WTC11 (cell line): ENCODE measurements around the gene PAIP1.

Source experiments
- ESRRA ChIP-seq: sonication (generic); formaldehyde crosslinking; IDR thresholded peaks from 2 replicates; pipeline ENCODE4 v1.8.1; 2022; ENCODE audit warnings: mild to moderate bottlenecking, missing genetic modification reagents, borderline replicate concordance
- MYBL2 ChIP-seq: sonication (generic); formaldehyde crosslinking; IDR thresholded peaks from 2 replicates; pipeline ENCODE4 v1.8.1; 2023; ENCODE audit warnings: mild to moderate bottlenecking, moderate library complexity, missing genetic modification reagents
- SP1 ChIP-seq: sonication (generic); formaldehyde crosslinking; conservative IDR thresholded peaks from 2 replicates; pipeline ENCODE4 v1.8.1; 2022; ENCODE audit warnings: missing genetic modification reagents
- TF ChIP-seq, protein P1 (sequence below): fragments of 200-600 bp; IDR thresholded peaks from 2 replicates; pipeline ENCODE4 v1.8.0; 2022; ENCODE audit warnings: antibody characterized with exemption
- TF ChIP-seq, protein P2 (sequence below): sonication (generic); formaldehyde crosslinking; IDR thresholded peaks from 2 replicates; pipeline ENCODE4 v1.8.1; 2023; ENCODE audit warnings: mild to moderate bottlenecking, missing genetic modification reagents, moderate library complexity

DNA sequence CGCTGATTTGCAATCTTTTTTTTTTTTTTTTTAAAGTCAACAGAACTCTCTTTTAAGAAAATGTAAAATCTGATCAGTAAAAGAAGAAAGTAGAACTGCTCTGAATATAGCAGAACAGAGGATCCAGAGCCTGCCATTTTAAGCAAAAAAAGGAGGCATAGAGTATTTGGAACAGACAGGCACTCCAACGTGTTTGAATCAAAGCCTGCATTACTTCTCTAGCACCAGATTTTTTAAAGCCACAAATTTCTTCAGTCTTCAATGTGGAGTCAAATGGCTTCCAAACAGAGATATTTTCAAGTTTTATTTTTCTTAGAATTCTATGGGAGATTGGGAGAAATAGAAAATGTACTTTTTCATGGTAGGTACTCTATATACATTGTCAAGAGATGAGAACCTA lies 5.1 kb downstream of the PAIP1 start:
- TF ChIP-seq, protein P1, sequence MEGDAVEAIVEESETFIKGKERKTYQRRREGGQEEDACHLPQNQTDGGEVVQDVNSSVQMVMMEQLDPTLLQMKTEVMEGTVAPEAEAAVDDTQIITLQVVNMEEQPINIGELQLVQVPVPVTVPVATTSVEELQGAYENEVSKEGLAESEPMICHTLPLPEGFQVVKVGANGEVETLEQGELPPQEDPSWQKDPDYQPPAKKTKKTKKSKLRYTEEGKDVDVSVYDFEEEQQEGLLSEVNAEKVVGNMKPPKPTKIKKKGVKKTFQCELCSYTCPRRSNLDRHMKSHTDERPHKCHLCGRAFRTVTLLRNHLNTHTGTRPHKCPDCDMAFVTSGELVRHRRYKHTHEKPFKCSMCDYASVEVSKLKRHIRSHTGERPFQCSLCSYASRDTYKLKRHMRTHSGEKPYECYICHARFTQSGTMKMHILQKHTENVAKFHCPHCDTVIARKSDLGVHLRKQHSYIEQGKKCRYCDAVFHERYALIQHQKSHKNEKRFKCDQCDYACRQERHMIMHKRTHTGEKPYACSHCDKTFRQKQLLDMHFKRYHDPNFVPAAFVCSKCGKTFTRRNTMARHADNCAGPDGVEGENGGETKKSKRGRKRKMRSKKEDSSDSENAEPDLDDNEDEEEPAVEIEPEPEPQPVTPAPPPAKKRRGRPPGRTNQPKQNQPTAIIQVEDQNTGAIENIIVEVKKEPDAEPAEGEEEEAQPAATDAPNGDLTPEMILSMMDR: no peak
- TF ChIP-seq SP1 (CRISPR knock-in tag) (no peak), MYBL2 (CRISPR knock-in tag) (no peak), ESRRA (no peak)
- TF ChIP-seq, protein P2, sequence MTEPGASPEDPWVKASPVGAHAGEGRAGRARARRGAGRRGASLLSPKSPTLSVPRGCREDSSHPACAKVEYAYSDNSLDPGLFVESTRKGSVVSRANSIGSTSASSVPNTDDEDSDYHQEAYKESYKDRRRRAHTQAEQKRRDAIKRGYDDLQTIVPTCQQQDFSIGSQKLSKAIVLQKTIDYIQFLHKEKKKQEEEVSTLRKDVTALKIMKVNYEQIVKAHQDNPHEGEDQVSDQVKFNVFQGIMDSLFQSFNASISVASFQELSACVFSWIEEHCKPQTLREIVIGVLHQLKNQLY (CRISPR knock-in tag): no peak
